HG02763 (cell line): ENCODE measurements around the gene FRMD4A.
"Not testable (repeated sequence)": the region's sequence is repeated elsewhere in the genome, so short reads cannot be mapped to it uniquely, and the experiment has no call there.

Experiments used
- ATAC-seq: cut with Tn5 transposase; IDR thresholded peaks from one replicate; pipeline ENCODE4 v1.9.1; 2021; ENCODE audit warnings: mild to moderate bottlenecking, moderate library complexity; ENCODE audit not compliant: unreplicated experiment

FRMD4A gene

DNA sequence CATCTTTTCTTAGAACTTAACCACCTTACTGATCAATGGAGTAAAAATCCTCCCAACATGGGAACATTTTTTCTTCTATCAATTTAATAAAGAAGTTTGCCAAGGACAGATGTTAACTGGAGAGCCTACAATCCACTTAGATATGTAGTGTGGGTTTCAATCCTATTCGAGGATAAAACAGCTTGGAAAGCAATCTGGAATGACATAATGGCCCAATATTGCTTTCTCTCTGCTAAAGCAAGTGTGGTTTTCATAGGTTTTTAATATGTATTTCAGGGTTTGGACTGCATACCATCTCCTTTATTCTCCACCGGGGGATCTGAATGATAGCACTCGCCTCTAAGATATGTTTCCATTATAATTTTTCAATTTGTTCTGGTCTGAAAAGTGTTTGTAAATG is 594.2 kb downstream of the FRMD4A start:
- ATAC-seq, result no peak

DNA sequence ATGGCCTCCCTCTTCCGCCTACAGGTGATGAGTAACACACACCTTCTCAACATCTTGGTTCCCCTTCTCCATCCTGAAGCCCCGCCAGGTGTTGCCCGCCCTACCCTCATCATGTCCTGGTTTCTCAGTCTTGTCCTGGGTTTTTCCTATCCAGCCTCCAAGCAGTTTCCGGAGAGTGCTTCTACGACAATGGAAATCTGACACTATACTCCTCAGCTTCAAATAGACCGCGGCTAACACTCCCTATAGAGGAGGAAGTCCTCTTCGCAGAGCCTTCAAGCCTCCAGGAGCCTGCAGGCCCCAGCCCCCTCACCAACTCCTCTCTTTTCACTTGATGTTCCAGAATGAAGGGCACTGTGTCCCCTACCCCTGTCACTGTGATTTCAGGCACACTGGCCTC is 596.6 kb downstream of the FRMD4A start:
- no peak for ATAC-seq

DNA sequence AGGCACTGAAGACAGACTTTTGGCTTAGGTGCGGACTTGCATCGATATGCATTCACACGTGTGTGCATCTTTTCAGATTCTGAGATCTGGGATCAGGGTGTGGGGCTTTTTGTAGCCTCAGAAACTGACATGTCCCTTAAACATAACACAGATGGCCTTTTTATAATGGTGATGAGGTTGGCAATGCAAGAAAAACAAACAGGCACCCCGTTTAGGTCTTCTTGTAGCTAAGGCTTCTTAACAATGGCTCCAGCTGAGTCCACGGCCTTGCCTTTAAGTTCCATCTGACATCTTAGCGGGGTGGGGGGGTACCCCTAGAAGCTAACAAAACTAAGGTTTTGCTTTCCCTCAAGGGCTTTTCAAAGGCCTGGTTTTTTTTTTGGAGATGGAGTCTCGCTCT is 597.7 kb downstream of the FRMD4A start:
- no peak for ATAC-seq

DNA sequence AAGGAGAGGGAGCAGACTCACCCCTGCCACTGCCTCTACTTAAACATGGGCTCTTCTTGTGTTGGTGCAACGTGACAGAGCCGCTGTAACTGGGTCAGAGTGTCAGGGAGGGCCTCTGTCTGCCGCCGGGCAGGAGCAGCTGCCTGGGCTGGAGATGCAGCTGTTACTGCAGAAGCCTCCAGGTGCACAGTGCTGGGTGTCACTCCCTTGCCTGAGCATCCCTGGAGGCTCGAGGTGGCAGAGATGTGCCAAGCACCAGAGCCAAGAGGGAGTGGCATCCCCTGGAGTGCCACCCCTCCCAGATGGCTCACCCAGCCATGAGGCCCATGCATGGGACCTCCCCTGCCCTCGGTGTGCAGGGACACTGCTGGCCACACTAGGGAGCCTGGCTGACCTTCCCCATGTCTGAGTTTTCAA is 598.3 kb downstream of the FRMD4A start:
- no peak for ATAC-seq

DNA sequence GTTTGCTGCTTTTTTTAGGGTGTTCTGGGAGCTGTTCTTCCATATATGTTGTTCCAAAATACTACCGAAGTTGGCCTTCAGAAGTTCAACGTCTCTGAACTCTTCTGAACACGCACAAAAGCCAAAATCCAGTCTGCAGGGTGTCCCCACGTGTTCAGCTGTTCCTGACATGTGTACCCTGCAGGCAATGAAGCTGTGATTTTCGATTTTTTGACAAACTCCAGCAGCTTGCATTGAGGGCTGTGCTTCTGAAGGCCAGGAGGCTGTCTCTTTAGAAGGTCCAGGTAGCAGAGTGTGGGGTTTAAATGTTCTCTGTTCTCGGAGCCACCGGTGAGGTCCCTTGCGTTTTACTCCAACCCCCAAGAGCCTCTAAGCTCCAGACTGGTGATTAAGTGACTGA is 598.9 kb downstream of the FRMD4A start:
- ATAC-seq, result no peak

- ATAC-seq, result no peak
Measured at GRCh38 chr10:13730956-13731355, 599.8 kb downstream of the FRMD4A start.

DNA sequence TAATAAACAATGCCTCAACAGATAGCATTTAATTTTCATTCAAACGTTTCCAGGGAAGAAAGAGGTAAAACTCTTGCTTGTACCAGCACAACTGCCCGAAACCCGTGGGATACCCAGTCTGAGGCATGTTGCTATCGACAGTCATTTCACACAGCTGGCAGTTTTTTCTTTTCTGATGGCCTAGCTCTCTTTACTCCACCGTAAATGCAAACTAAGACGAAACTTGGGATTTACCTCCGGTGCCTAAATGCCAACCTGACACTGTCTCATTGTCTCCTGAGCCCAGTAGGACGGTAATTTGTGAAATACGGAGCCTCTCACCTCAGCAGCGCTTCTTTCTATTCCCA is 600.4 kb downstream of the FRMD4A start:
- no peak for ATAC-seq

GRCh38 chr10:13729586-13730305 is 601.0 kb downstream of the FRMD4A start:
- ATAC-seq, result no peak

- ATAC-seq, result no peak
Measured at GRCh38 chr10:13728898-13729535, 601.7 kb downstream of the FRMD4A start.

- no peak for ATAC-seq
Measured at GRCh38 chr10:13725594-13725993, 605.1 kb downstream of the FRMD4A start.

GRCh38 chr10:13724484-13724883 is 606.2 kb downstream of the FRMD4A start:
- ATAC-seq, result no peak

- ATAC-seq, result no peak
Measured at GRCh38 chr10:13722747-13723653, 607.7 kb downstream of the FRMD4A start.

DNA sequence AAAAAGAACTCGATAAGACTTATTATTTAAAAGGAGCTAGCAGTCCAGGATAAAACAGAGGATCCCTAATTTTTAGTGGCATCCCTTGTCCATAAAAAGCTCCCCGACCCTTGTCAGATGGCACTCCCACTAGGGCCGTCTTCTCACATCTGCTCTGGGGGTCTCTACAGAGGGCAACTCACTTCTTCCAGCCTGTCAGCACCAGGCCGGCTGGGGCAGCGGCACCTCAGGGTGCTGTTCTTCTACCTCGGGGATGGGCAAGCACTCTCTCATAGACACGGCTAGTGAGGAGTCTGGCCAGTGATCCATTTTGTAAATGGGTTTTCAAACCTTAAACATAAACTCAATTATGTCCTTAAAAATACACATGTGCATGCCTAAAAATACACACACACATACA is 609.2 kb downstream of the FRMD4A start:
- no peak for ATAC-seq

- ATAC-seq, result no peak
Measured at GRCh38 chr10:13720699-13721098, 610.0 kb downstream of the FRMD4A start.

GRCh38 chr10:13719425-13719824 is 611.3 kb downstream of the FRMD4A start:
- no peak for ATAC-seq

GRCh38 chr10:13718820-13719219 is 611.9 kb downstream of the FRMD4A start:
- ATAC-seq, result no peak

GRCh38 chr10:13717936-13718772 is 612.6 kb downstream of the FRMD4A start:
- ATAC-seq, result peak; percentile 42

GRCh38 chr10:13717571-13717935 is 613.2 kb downstream of the FRMD4A start:
- ATAC-seq, result no peak

DNA sequence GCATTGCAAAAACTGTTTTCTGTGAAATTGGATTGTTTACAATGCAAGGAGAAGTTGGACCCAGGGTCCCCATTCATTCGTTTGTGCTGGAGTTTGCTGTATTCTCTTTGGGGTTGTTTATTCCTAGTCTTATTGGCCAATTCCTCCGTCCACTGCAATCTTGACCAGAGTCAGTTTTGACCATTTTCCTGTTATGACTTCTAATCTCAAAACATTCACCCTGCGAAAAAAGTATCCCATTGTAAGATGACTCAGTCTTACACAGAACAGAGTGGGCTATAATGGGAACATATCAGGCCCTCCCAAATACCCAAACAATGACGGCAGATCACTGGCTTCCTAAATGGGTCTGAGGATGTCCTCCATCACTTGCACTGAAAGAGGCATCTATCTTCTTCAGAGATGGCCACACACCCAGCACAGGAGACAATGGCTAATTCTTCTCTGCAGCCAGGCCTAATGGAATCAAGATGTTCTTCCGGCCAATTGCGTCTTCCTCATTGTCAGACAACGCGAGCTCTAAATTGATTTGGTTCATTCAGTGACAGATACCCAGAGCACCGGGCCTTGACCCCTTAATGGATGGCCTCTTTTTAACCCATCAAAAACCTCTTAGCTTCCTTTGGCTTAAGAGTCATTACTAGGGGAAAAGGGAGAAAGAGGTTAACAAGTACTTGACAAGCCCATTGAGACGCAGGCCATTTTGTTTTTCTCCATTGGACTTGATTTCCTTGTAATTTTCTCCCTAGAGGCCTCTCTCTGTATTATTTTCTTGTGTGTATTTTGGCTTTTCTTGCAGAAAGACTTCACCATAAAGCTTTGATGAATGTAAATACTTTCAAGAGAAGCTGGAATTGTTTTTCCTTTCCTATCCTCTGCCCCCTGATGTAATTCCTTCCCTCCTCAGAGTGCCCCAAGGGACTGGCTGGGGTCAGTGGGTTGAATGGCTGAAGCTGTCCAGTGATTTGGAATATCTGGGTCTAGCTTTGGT is 614.3 kb downstream of the FRMD4A start:
- no peak for ATAC-seq

- not testable (repeated sequence) for ATAC-seq
Measured at GRCh38 chr10:13715596-13715995, 615.1 kb downstream of the FRMD4A start.
